22Rv1 (cell line): ENCODE data around the gene NFATC3.

Experiments used
- H3K27ac ChIP-seq: fragments of 450-650 bp; 2 replicates; pipeline ENCODE4 v1.5.1; 2017
- ZFX ChIP-seq: fragments of 450-650 bp; IDR thresholded peaks from 2 replicates; pipeline ENCODE4 v1.6.1; 2017; ENCODE audit warnings: antibody characterized with exemption, borderline replicate concordance
- TF ChIP-seq, protein P1 (sequence below): fragments of 450-650 bp; IDR thresholded peaks from 2 replicates; pipeline ENCODE4 v1.5.1; 2017; ENCODE audit warnings: mild to moderate bottlenecking

NFATC3 gene

DNA sequence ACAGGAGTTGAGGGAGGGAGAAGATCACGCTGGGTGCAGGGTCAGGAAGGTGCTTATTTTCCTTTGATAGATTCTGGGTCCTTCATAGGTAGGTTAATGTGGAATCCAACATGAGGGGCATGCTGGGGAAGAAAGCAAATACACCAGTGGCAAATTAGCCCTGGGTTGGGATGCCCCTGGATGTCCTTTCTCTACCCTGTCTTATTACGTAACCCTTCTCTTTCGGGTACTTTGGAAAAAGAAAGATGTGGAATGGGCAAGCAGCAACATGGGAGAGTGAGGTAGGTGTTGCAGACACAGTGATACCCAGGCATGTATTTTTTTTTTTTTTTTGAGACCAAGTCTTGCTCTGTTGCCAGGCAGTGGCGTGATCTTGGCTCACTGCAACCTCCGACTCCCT lies 188.3 kb downstream of the NFATC3 start:
- H3K27ac ChIP-seq: no peak overlapping the region

DNA sequence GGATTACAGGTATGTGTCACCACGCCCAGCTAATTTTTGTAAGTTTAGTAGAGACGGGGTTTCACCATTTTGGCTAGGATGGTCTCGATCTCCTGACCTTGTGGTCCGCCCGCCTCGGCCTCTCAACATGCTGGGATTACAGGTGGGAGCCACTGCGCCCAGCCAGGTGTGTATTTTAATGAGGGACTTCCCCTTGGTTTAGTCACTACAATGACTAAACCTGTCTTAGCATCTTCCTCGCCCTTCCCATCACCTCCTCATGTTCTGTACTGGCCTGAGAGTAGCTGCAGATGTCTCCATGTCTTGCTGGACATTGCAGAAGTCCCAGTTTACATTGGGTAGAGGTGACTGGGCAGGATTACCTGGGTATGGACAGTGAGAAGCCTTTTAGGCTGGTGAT lies 188.7 kb downstream of the NFATC3 start:
- TF ChIP-seq, protein P1, sequence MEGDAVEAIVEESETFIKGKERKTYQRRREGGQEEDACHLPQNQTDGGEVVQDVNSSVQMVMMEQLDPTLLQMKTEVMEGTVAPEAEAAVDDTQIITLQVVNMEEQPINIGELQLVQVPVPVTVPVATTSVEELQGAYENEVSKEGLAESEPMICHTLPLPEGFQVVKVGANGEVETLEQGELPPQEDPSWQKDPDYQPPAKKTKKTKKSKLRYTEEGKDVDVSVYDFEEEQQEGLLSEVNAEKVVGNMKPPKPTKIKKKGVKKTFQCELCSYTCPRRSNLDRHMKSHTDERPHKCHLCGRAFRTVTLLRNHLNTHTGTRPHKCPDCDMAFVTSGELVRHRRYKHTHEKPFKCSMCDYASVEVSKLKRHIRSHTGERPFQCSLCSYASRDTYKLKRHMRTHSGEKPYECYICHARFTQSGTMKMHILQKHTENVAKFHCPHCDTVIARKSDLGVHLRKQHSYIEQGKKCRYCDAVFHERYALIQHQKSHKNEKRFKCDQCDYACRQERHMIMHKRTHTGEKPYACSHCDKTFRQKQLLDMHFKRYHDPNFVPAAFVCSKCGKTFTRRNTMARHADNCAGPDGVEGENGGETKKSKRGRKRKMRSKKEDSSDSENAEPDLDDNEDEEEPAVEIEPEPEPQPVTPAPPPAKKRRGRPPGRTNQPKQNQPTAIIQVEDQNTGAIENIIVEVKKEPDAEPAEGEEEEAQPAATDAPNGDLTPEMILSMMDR: no peak
- TF ChIP-seq ZFX: no peak
- H3K27ac ChIP-seq: no peak overlapping the region

More for the DNA sequence above, 188.3 kb downstream of the NFATC3 start:
- TF ChIP-seq, protein P1: no peak
- TF ChIP-seq ZFX: no peak

DNA sequence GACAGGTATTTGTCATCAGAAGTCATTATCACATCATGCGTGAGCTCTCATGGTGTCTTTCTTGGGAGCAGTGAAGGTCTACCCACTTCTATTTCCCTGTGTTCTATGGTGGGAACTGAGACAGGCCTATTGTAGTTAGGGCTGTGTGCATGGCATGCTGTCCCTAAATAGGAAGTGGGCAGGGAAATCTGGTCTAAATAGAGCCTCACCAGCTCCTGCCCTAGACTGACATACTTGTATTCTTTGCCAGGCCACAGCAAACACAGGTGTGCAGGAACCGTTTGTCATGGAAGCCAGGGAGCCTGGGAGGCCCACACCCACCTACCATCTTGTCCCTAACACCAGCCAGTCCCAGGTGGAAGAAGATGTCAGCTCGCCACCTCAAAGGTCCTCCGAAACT lies 189.3 kb downstream of the NFATC3 start:
- no peak overlapping the region for H3K27ac ChIP-seq
- TF ChIP-seq, protein P1: no peak
- no peak for TF ChIP-seq ZFX

DNA sequence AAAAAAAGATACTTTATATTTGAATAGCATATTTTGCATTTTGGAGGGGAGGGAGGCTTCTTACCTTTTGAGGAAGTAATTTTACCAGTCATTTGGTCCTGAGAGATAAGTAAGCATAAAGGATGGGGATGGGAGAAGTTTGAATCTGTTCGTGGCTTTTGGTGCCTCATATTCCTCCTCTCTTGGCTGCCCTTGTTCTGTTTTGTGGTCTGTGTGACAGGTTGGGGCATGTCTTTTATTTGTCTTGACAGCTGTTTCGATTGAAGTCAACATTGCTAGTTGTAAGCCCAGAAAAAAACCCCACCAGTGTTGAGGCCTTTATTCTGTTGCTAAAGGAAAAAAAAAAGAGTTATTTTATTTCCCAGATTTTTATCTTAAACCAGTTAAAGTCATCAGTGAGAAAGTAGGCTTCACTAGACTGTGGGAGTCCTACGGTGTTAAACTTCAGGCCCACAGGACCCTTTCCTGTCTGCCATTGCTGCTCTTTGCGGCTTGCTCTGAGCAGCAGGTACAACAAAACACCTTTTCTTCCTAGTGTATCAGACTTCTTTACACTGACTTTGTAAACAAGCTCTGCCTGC lies 190.5 kb downstream of the NFATC3 start:
- H3K27ac ChIP-seq: no peak overlapping the region
- TF ChIP-seq ZFX: no peak
- TF ChIP-seq, protein P1: no peak

DNA sequence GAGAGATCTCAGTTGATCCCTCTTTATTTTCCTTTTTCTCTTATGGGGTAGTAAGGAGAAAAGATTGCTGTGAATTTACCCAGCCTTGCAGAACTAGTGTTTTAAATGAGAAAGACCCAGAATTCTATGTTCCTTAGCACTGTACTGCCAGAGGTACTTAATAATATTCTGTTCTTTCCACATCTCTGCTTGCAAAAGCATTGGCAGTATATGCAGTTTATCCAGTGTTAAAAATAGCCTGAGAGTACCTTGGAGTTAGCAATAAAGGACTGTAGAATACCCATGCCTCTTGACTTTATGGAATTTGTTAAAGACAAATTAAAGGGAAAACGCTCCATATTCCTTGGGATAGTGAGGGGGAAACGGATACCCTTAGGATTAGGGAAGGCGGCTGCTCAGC lies 191.1 kb downstream of the NFATC3 start:
- no peak overlapping the region for H3K27ac ChIP-seq

More for the DNA sequence above, 191.1 kb downstream of the NFATC3 start:
- no peak for TF ChIP-seq ZFX
- TF ChIP-seq, protein P1: no peak
